Adipocyte (in vitro differentiated cells): ENCODE results near the gene SMAD2.
A peak's percentile ranks its signal among the peaks of the same experiment; 100 is the strongest.

Experiments used
- DNase-seq: peaks from one replicate; pipeline ENCODE4 v3.0.0-alpha.2; 2015; ENCODE audit warnings: low read depth
- H3K27me3 ChIP-seq: replicated peaks from 2 replicates; pipeline ENCODE4 v1.7.0; 2013; ENCODE audit warnings: mild to moderate bottlenecking, low read length, moderate library complexity; ENCODE audit not compliant: control insufficient read depth, insufficient read depth
- H3K36me3 ChIP-seq: 2 replicates; pipeline ENCODE4 v1.7.0; 2013; ENCODE audit warnings: low read length, mild to moderate bottlenecking, moderate library complexity; ENCODE audit not compliant: control insufficient read depth, insufficient read depth, severe bottlenecking
- H3K4me1 ChIP-seq: 2 replicates; pipeline ENCODE4 v1.7.0; 2013; ENCODE audit warnings: mild to moderate bottlenecking, low read length, moderate library complexity; ENCODE audit not compliant: control insufficient read depth, insufficient read depth
- H3K4me3 ChIP-seq: 2 replicates; pipeline ENCODE4 v1.7.0; 2013; ENCODE audit warnings: mild to moderate bottlenecking, low read length, moderate library complexity
- H3K9ac ChIP-seq: 2 replicates; pipeline ENCODE4 v1.7.0; 2013; ENCODE audit warnings: mild to moderate bottlenecking, low read length, moderate library complexity
- H3K9me3 ChIP-seq: 2 replicates; pipeline ENCODE4 v1.7.0; 2013; ENCODE audit warnings: mild to moderate bottlenecking, low read length, moderate library complexity; ENCODE audit not compliant: control insufficient read depth

SMAD2 gene

GRCh38 chr18:47930199-47930930 is at the start of gene SMAD2:
SMAD2 (minus strand) TSS chr18:47930659; CDS start chr18:47896756, 33,903 bp downstream.
- peak within 1 kb of the TSS; percentile 90 for H3K9ac ChIP-seq
- no peaks in the 10 kb centered on the region for H3K27me3 ChIP-seq
- DNase-seq = peak; percentile 84
- H3K9me3 ChIP-seq = no peaks in the 10 kb centered on the region
- peaks cover 35% of the 10 kb centered on the region for H3K4me1 ChIP-seq
- no peaks in the 10 kb centered on the region for H3K36me3 ChIP-seq
- H3K4me3 ChIP-seq = peak within 1 kb of the TSS; percentile 86

- DNase-seq = no peak
- H3K36me3 ChIP-seq = no peaks in the 10 kb centered on the region
- peaks cover 3% of the 10 kb centered on the region for H3K9me3 ChIP-seq
- H3K4me1 ChIP-seq = no peaks in the 10 kb centered on the region
- peaks cover 11% of the 10 kb centered on the region for H3K27me3 ChIP-seq
- H3K9ac ChIP-seq = no peak overlapping the region
- no peak overlapping the region for H3K4me3 ChIP-seq
These were observed 49.2 kb upstream of the SMAD2 start for GRCh38 chr18:47979611-47980200.

- Histone ChIP-seq H3K27me3 (peaks cover 15% of the 10 kb centered on the region), H3K36me3 (no peaks in the 10 kb centered on the region), H3K9me3 (no peaks in the 10 kb centered on the region), H3K4me3 (no peak overlapping the region), H3K9ac (no peak overlapping the region), H3K4me1 (no peaks in the 10 kb centered on the region)
- DNase-seq = no peak
These were observed 48.1 kb upstream of the SMAD2 start for GRCh38 chr18:47978603-47979002.

- Histone ChIP-seq H3K27me3 (peaks cover 19% of the 10 kb centered on the region), H3K9me3 (no peaks in the 10 kb centered on the region), H3K4me3 (no peak overlapping the region), H3K4me1 (no peaks in the 10 kb centered on the region), H3K9ac (no peak overlapping the region), H3K36me3 (no peaks in the 10 kb centered on the region)
- no peak for DNase-seq
These were observed 47.7 kb upstream of the SMAD2 start for GRCh38 chr18:47978141-47978540.

GRCh38 chr18:47975701-47976100 is 45.2 kb upstream of the SMAD2 start:
- Histone ChIP-seq H3K27me3 (peaks cover 30% of the 10 kb centered on the region), H3K9ac (no peak overlapping the region), H3K9me3 (no peaks in the 10 kb centered on the region), H3K4me1 (no peaks in the 10 kb centered on the region), H3K36me3 (no peaks in the 10 kb centered on the region), H3K4me3 (no peak overlapping the region)
- DNase-seq = no peak

GRCh38 chr18:47975105-47975504 is 44.6 kb upstream of the SMAD2 start:
- Histone ChIP-seq H3K4me1 (no peaks in the 10 kb centered on the region), H3K9me3 (no peaks in the 10 kb centered on the region), H3K27me3 (peaks cover 31% of the 10 kb centered on the region), H3K36me3 (no peaks in the 10 kb centered on the region), H3K4me3 (no peak overlapping the region), H3K9ac (no peak overlapping the region)
- DNase-seq = no peak

GRCh38 chr18:47970664-47971531 is 40.4 kb upstream of the SMAD2 start:
- DNase-seq = no peak
- H3K9me3 ChIP-seq = no peaks in the 10 kb centered on the region
- no peaks in the 10 kb centered on the region for H3K36me3 ChIP-seq
- peaks cover 7% of the 10 kb centered on the region for H3K4me1 ChIP-seq
- no peak overlapping the region for H3K9ac ChIP-seq
- H3K4me3 ChIP-seq = no peak overlapping the region
- peaks cover 20% of the 10 kb centered on the region for H3K27me3 ChIP-seq

GRCh38 chr18:47969816-47970215 is 39.4 kb upstream of the SMAD2 start:
- peaks cover 20% of the 10 kb centered on the region for H3K27me3 ChIP-seq
- H3K9me3 ChIP-seq = no peaks in the 10 kb centered on the region
- no peaks in the 10 kb centered on the region for H3K36me3 ChIP-seq
- DNase-seq = peak; percentile 24
- H3K4me1 ChIP-seq = peaks cover 7% of the 10 kb centered on the region
- H3K9ac ChIP-seq = no peak overlapping the region
- no peak overlapping the region for H3K4me3 ChIP-seq

GRCh38 chr18:47968721-47969120 is 38.3 kb upstream of the SMAD2 start:
- Histone ChIP-seq H3K9ac (no peak overlapping the region), H3K9me3 (no peaks in the 10 kb centered on the region), H3K4me3 (no peak overlapping the region), H3K27me3 (peaks cover 18% of the 10 kb centered on the region), H3K4me1 (peaks cover 7% of the 10 kb centered on the region), H3K36me3 (no peaks in the 10 kb centered on the region)
- peak; percentile 22 for DNase-seq

- no peak overlapping the region for H3K9ac ChIP-seq
- no peak overlapping the region for H3K4me3 ChIP-seq
- H3K4me1 ChIP-seq = peaks cover 7% of the 10 kb centered on the region
- H3K36me3 ChIP-seq = no peaks in the 10 kb centered on the region
- H3K27me3 ChIP-seq = peaks cover 12% of the 10 kb centered on the region
- H3K9me3 ChIP-seq = no peaks in the 10 kb centered on the region
- DNase-seq = peak; percentile 34
These were observed 37.7 kb upstream of the SMAD2 start for GRCh38 chr18:47968006-47968676.

GRCh38 chr18:47964053-47964452 is 33.6 kb upstream of the SMAD2 start:
- H3K4me1 ChIP-seq = peaks cover 7% of the 10 kb centered on the region
- H3K27me3 ChIP-seq = peaks cover 8% of the 10 kb centered on the region
- H3K9ac ChIP-seq = no peak overlapping the region
- peaks cover 8% of the 10 kb centered on the region for H3K9me3 ChIP-seq
- no peak for DNase-seq
- no peaks in the 10 kb centered on the region for H3K36me3 ChIP-seq
- no peak overlapping the region for H3K4me3 ChIP-seq
